Endothelial cell of umbilical vein (primary cell): ENCODE data around the gene TAS1R1. TPM values are rescaled to one million over a fixed set of nuclear protein-coding genes. Genes with fewer than 3 reads are reported as not detected.
A peak's percentile ranks its signal among the peaks of the same experiment; 100 is the strongest.

Experiments used
- BruUV-seq: library from RNA; stranded (reverse); fragments of 400-500 nt; replicated peaks from 2 replicates; lab custom pipeline; 2021; lab: Mats Ljungman, UMichigan
- CTCF ChIA-PET: fragments of 300-600, 350-600 bp; sonication (Branson Sonifier 250); formaldehyde crosslinking; loops from one replicate; lab custom pipeline; 2021; ENCODE audit warnings: antibody characterized with exemption, inconsistent platforms; lab: Charles Lee
- POLR2A ChIA-PET: fragments of 300-600, 350-600 bp; sonication (Branson Sonifier 250); formaldehyde crosslinking; loops from one replicate; lab custom pipeline; 2021; ENCODE audit warnings: antibody characterized with exemption, inconsistent platforms; lab: Charles Lee
- DNase-seq: peaks from one replicate; pipeline ENCODE4 v3.0.0-alpha.2; 2011; ENCODE audit warnings: low read depth, low spot score
- FAIRE-seq: peaks from 2 replicates; lab custom pipeline; 2011; peaks lifted over from hg19 to GRCh38; lab: Jason Lieb, UNC
- H2AFZ ChIP-seq: 2 replicates; pipeline ENCODE4 v1.6.0; 2012; ENCODE audit warnings: low read depth, low read length, control low read depth, inconsistent platforms
- H3K27ac ChIP-seq: 2 replicates; pipeline ENCODE4 v1.5.1; 2011; ENCODE audit warnings: low read depth, mild to moderate bottlenecking, control low read depth, low read length, moderate library complexity; ENCODE audit not compliant: insufficient read depth
- H3K27me3 ChIP-seq, 2 experiments: 2 replicates each; pipeline versions ENCODE4 v1.6.0 to v1.6.1; 2011; ENCODE audit warnings: low read length in 2 of 2, mixed read lengths in 1 of 2; ENCODE audit not compliant: control insufficient read depth in 2 of 2, insufficient read depth in 2 of 2
- H3K36me3 ChIP-seq, 2 experiments: 2 replicates in 1 of 2; 3 replicates in 1 of 2; pipeline ENCODE4 v1.5.1; 2011; ENCODE audit warnings: low read length in 2 of 2, mild to moderate bottlenecking in 1 of 2, moderate library complexity in 1 of 2; ENCODE audit not compliant: control insufficient read depth in 2 of 2, insufficient read depth in 2 of 2; ENCODE audit errors: extremely low read depth in 1 of 2
- H3K4me1 ChIP-seq: 3 replicates; pipeline ENCODE4 v1.5.1; 2011; ENCODE audit warnings: mild to moderate bottlenecking, low read length; ENCODE audit not compliant: control insufficient read depth, insufficient read depth; ENCODE audit errors: extremely low read depth
- H3K4me2 ChIP-seq: 2 replicates; pipeline ENCODE4 v1.6.1; 2011; ENCODE audit warnings: low read length, control low read depth, mixed read lengths; ENCODE audit not compliant: insufficient read depth
- H3K4me3 ChIP-seq, 3 experiments: fragments of 200-600 bp in 1 of 3; sonication (generic), shearing (Covaris generic) in 1 of 3; replicated peaks in 1 of 3; 2 replicates each; pipeline ENCODE4 v1.5.1; 2011 to 2016; ENCODE audit warnings: control low read depth in 3 of 3, low read length in 3 of 3, mild to moderate bottlenecking in 2 of 3, inconsistent platforms in 1 of 3, low read depth in 1 of 3, moderate library complexity in 1 of 3; ENCODE audit not compliant: insufficient read depth in 1 of 3
- H3K79me2 ChIP-seq: 2 replicates; pipeline ENCODE4 v1.6.0; 2012; ENCODE audit warnings: low read length, inconsistent platforms; ENCODE audit not compliant: control insufficient read depth, insufficient read depth
- H3K9ac ChIP-seq: replicated peaks from 2 replicates; pipeline ENCODE3; 2011; ENCODE audit warnings: low read length, control low read depth; ENCODE audit not compliant: insufficient read depth; ENCODE audit errors: extremely low read depth
- H3K9me1 ChIP-seq: replicated peaks from 3 replicates; pipeline ENCODE4 v1.6.0; 2011; ENCODE audit warnings: mild to moderate bottlenecking, low read length; ENCODE audit not compliant: control insufficient read depth, insufficient read depth; ENCODE audit errors: extremely low read depth
- H3K9me3 ChIP-seq: replicated peaks from 2 replicates; pipeline ENCODE4 v1.5.1; 2012; ENCODE audit warnings: low read length, inconsistent platforms; ENCODE audit not compliant: control insufficient read depth, insufficient read depth
- H4K20me1 ChIP-seq: replicated peaks from 2 replicates; pipeline ENCODE3; 2011; ENCODE audit warnings: mild to moderate bottlenecking, low read length; ENCODE audit not compliant: control insufficient read depth, insufficient read depth; ENCODE audit errors: extremely low read depth
- CTCF ChIP-seq, 2 donors: IDR thresholded peaks; 1 replicate in 1 of 2; 2 replicates in 1 of 2; pipeline ENCODE4 v1.5.1; 2011; ENCODE audit warnings: low read length in 2 of 2, mild to moderate bottlenecking in 2 of 2, moderate library complexity in 2 of 2, control low read depth in 1 of 2, inconsistent platforms in 1 of 2, low read depth in 1 of 2; ENCODE audit not compliant: insufficient read depth in 1 of 2; ENCODE audit errors: extremely low read depth in 1 of 2
- EZH2 ChIP-seq: IDR thresholded peaks from 2 replicates; pipeline ENCODE4 v1.6.1; 2012; ENCODE audit warnings: borderline replicate concordance, low read depth, mild to moderate bottlenecking, moderate library complexity, low read length, inconsistent platforms; ENCODE audit not compliant: severe bottlenecking
- FOS ChIP-seq: IDR thresholded peaks from 2 replicates; pipeline ENCODE4 v1.6.1; 2011; ENCODE audit warnings: mild to moderate bottlenecking, low read length, moderate library complexity, borderline replicate concordance; ENCODE audit not compliant: insufficient read depth
- GATA2 ChIP-seq: IDR thresholded peaks from 2 replicates; pipeline ENCODE4 v1.7.0; 2011; ENCODE audit warnings: low read depth, mild to moderate bottlenecking, moderate library complexity, mixed read lengths, low read length; ENCODE audit not compliant: insufficient read length, insufficient read depth
- JUN ChIP-seq: IDR thresholded peaks from 2 replicates; pipeline ENCODE4 v1.6.1; 2011; ENCODE audit warnings: borderline replicate concordance, low read depth; ENCODE audit not compliant: insufficient read length, insufficient read depth
- MYC ChIP-seq: IDR thresholded peaks from one replicate; pipeline ENCODE4 v1.6.1; 2011; ENCODE audit warnings: mild to moderate bottlenecking, low read depth, low read length
- POLR2A ChIP-seq: IDR thresholded peaks from 2 replicates; pipeline ENCODE4 v1.6.1; 2012; ENCODE audit warnings: low read depth, mild to moderate bottlenecking, control low read depth, low read length
- POLR2AphosphoS5 ChIP-seq: IDR thresholded peaks from 2 replicates; pipeline ENCODE4 v1.6.1; 2012; ENCODE audit warnings: low read depth, mild to moderate bottlenecking, control low read depth, low read length, moderate library complexity; ENCODE audit not compliant: insufficient read depth
- dilution Hi-C: fragments of 300-500 bp; cut with MboI; formaldehyde crosslinking; loops from one replicate; pipeline ENCODE4 v1.15.0; 2019; ENCODE audit warnings: low sequenced_read_pairs; ENCODE audit not compliant: extremely low pct_ligation_motif_present
- intact Hi-C: fragments of 100-400 bp; cut with micrococcal nuclease; formaldehyde crosslinking; loops from one replicate; pipeline ENCODE4 v1.10.0; 2022
- polyA plus RNA-seq, 4 experiments: library from polyadenylated mRNA; depleted of rRNA in 3 of 4; stranded (reverse) in 3 of 4; unstranded in 1 of 4; fragments of >200 nt; gene quantifications; 2 replicates each; pipeline versions ENCODE4 v1.2.1 to v1.2.3, GENCODE V29; 2011 to 2012; ENCODE audit warnings: missing spikeins in 1 of 4
- total RNA-seq: library from RNA; stranded (reverse); gene quantifications from 2 replicates; pipeline ENCODE4 v1.2.3, GENCODE V29; 2021
- TF ChIP-seq, protein P1 (sequence below): IDR thresholded peaks from 2 replicates; pipeline ENCODE4 v1.6.1; 2011; ENCODE audit not compliant: insufficient read depth, insufficient read length

The TAS1R1 gene
- total and polyA plus RNA-seq, 2 donors (not counting 3 experiments of a cell fraction or from before 2014, with no cell fraction given), result not detected

GRCh38 chr1:6624710-6625583 is 69.8 kb downstream of the TAS1R1 start, which contains the start of gene THAP3:
Gene THAP3, plus strand, starts transcription at chr1:6624868. Its CDS starts 351 bp downstream, at chr1:6625219.
- peaks cover 21% of the 10 kb centered on the region for H3K79me2 ChIP-seq
- H2AFZ ChIP-seq, result peak within 1 kb of the TSS; percentile 11
- intact Hi-C loops, result loop anchor here (1.0 to 5.0 kb wide), 5 partner anchors 12 to 138 kb away; partner anchors contain the start of genes NOL9, PHF13 and ZBTB48
- no peaks in the 10 kb centered on the region for H3K9me3 ChIP-seq
- H3K4me1 ChIP-seq, result peaks cover 4% of the 10 kb centered on the region
- no TSS peak for BruUV-seq
- H4K20me1 ChIP-seq, result no peaks in the 10 kb centered on the region
- DNase-seq (peak; percentile 82), FAIRE-seq (peak; percentile 77)
- H3K9me1 ChIP-seq, result no peaks in the 10 kb centered on the region
- ChIA-PET POLR2A (interaction anchor here (0.7 kb wide), 1 partner anchor 10 kb away, joined by 3 read pairs; no protein-coding TSS in a partner anchor), CTCF (interaction anchor here (0.7 to 1.6 kb wide), 6 partner anchors 9 to 139 kb away, joined by 3 to 5 read pairs (median 4); no protein-coding TSS in a partner anchor)
- H3K36me3 ChIP-seq, result peaks cover 13 to 28% of the 10 kb centered on the region in 2 experiments
- H3K4me3 ChIP-seq, result peak within 1 kb of the TSS; percentile 54 to 72 (median 58)
- TF ChIP-seq POLR2AphosphoS5 (peak; percentile 47), FOS (no peak)
- peak within 1 kb of the TSS; percentile 37 for H3K4me2 ChIP-seq
- no peaks in the 10 kb centered on the region for H3K27me3 ChIP-seq
- dilution Hi-C loops, result no loop called here
- peak within 1 kb of the TSS; percentile 47 for H3K9ac ChIP-seq
- peak within 1 kb of the TSS; percentile 13 for H3K27ac ChIP-seq

DNA sequence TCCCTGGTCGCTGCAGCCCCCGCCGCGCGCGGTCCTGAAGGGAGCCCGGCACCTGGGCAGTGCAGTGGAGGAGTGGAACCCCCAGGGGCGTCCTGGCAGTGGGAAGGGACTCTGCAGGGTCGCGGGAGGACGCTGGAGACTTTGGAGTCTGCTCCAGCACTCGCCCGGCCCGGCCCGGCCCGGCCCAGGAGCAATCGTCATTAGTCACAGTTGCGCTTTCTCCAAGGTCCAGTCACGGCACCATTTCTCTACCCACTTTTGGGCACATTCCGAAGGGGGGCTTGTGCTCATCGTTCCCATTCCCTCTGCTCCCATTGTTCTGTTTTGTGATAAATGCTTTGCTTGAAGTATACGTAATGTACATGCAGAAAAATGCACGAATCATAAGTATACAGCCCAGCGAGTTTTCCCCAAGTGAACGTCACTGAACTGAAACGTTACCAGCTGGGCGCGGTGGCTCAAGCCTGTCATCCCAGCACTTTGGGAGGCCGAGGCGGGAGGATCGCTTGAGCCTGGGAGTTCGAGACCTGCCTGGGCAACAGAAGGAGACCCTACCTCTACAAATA is 70.6 kb downstream of the TAS1R1 start:
- peak overlapping the region; percentile 33 for H3K4me2 ChIP-seq
- H3K4me1 ChIP-seq, result peaks cover 4% of the 10 kb centered on the region
- TF ChIP-seq JUN, result no peak
- TF ChIP-seq POLR2AphosphoS5, result no peak
- no peak for TF ChIP-seq MYC
- TF ChIP-seq POLR2A, result no peak
- TF ChIP-seq, protein P1, sequence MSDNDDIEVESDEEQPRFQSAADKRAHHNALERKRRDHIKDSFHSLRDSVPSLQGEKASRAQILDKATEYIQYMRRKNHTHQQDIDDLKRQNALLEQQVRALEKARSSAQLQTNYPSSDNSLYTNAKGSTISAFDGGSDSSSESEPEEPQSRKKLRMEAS, result no peak
- no peak for TF ChIP-seq FOS
- no peak for TF ChIP-seq CTCF (IDR thresholded peaks at IDR 0.05; ENCODE audit: extremely low read depth in 1 of 2, insufficient read depth in 1 of 2, low read depth in 1 of 2, low read length in 2 of 2)
- no peak for TF ChIP-seq EZH2
- no peak for TF ChIP-seq GATA2
- peak overlapping the region; percentile 54 to 72 (median 58) for H3K4me3 ChIP-seq
- H3K36me3 ChIP-seq, result peaks cover 11 to 25% of the 10 kb centered on the region in 2 experiments
- H3K79me2 ChIP-seq, result peaks cover 21% of the 10 kb centered on the region
- H3K9ac ChIP-seq, result peak overlapping the region; percentile 47
- DNase-seq (peak; percentile 51), FAIRE-seq (peak; percentile 72)
- no peaks in the 10 kb centered on the region for H3K9me3 ChIP-seq
- peak overlapping the region; percentile 11 for H2AFZ ChIP-seq
- ChIA-PET CTCF (interaction anchor here (0.7 to 1.6 kb wide), 3 partner anchors 12 to 25 kb away, joined by 3 to 4 read pairs (median 3); no protein-coding TSS in a partner anchor), POLR2A (interaction anchor here (0.7 kb wide), 1 partner anchor 10 kb away, joined by 3 read pairs; no protein-coding TSS in a partner anchor)
- H3K27me3 ChIP-seq, result no peaks in the 10 kb centered on the region
- intact Hi-C loops (loop anchor here (1.0 to 5.0 kb wide), 5 partner anchors 12 to 138 kb away; partner anchors contain the start of genes NOL9, PHF13 and ZBTB48), dilution Hi-C loops (no loop called here)
- H3K9me1 ChIP-seq, result no peaks in the 10 kb centered on the region
- H4K20me1 ChIP-seq, result no peaks in the 10 kb centered on the region
- BruUV-seq, result no TSS peak
- H3K27ac ChIP-seq, result peak overlapping the region; percentile 4
